Gastroesophageal sphincter (tissue), 4 donors: Measurements from ENCODE around the gene FOXE1. TPM values are rescaled to one million over a fixed set of nuclear protein-coding genes. Genes with fewer than 3 reads are reported as not detected.

Experiments used
- ATAC-seq: fragments of 150-250 bp; one replicate; pipeline ENCODE4 v1.9.1; 2016; ENCODE audit warnings: mild to moderate bottlenecking, moderate library complexity
- H3K27ac ChIP-seq, 4 donors: fragments of 200-600 bp; sonication (generic) in 3 of 4; 1 replicate in 3 of 4; 2 replicates in 1 of 4; pipeline ENCODE4 v1.5.1; 2016 to 2019
- H3K27me3 ChIP-seq: fragments of 200-600 bp; sonication (generic); one replicate; pipeline ENCODE4 v1.5.1; 2019
- H3K36me3 ChIP-seq, 2 donors: fragments of 200-600 bp; sonication (generic); one replicate each; pipeline ENCODE4 v1.5.1; 2019; ENCODE audit warnings: control low read depth in 1 of 2
- H3K4me1 ChIP-seq, 3 donors: fragments of 200-600 bp; sonication (generic); 1 replicate in 2 of 3; 2 replicates in 1 of 3; pipeline ENCODE4 v1.5.1; 2016 to 2019; ENCODE audit warnings: control low read depth in 2 of 3
- H3K4me3 ChIP-seq, 2 donors: fragments of 200-600 bp; sonication (generic); one replicate each; pipeline ENCODE4 v1.5.1; 2019; ENCODE audit warnings: mild to moderate bottlenecking in 1 of 2, moderate library complexity in 1 of 2
- H3K9me3 ChIP-seq, 3 donors: fragments of 200-600 bp; sonication (generic); one replicate each; pipeline ENCODE4 v1.5.1; 2017 to 2019; ENCODE audit warnings: control low read depth in 2 of 3
- CTCF ChIP-seq, 4 experiments: fragments of 200-600 bp in 2 of 4; fragments of 450-650 bp in 2 of 4; sonication (generic) in 1 of 4; IDR thresholded peaks; one replicate each; pipeline ENCODE4 v1.5.1; 2017 to 2019; ENCODE audit warnings: antibody characterized with exemption in 4 of 4, mild to moderate bottlenecking in 2 of 4, moderate library complexity in 2 of 4
- EP300 ChIP-seq: sonication (generic); formaldehyde crosslinking; IDR thresholded peaks from one replicate; pipeline ENCODE4 v1.6.1; 2017; ENCODE audit warnings: antibody characterized with exemption, mild to moderate bottlenecking
- POLR2A ChIP-seq, 2 donors: fragments of 450-650 bp; IDR thresholded peaks; one replicate each; pipeline ENCODE4 v1.6.1; 2017; ENCODE audit warnings: antibody characterized with exemption in 2 of 2, mild to moderate bottlenecking in 2 of 2, moderate library complexity in 1 of 2
- POLR2AphosphoS5 ChIP-seq: sonication (generic); formaldehyde crosslinking; IDR thresholded peaks from one replicate; pipeline ENCODE4 v1.6.1; 2017; ENCODE audit warnings: antibody characterized with exemption
- WGBS, 2 donors: methylation state at CpG; one replicate each; pipeline ENCODE4 v1.1.5; 2018; ENCODE audit warnings: low coverage in 1 of 2; 5-methylcytosine and 5-hydroxymethylcytosine counted together
- total RNA-seq, 4 donors: library from RNA; depleted of rRNA; stranded (reverse); fragments of >200 nt; gene quantifications; one replicate each; pipeline ENCODE4 v1.1.0, GENCODE V29; 2016

Gene FOXE1
- total RNA-seq, 4 donors from 2014 or later = 0.08 to 0.79 TPM; not detected in 2

GRCh38 chr9:97850746-97851445 lies 2.1 kb upstream of the FOXE1 start:
- H3K9me3 ChIP-seq = peaks cover 0 to 10% (median 0%) of the 10 kb centered on the region in 3 donors
- H3K27me3 ChIP-seq = peaks cover 100% of the 10 kb centered on the region
- WGBS, 2 donors = 16 to 18% methylated on average over 11 to 13 of the region's 13 CpGs
- no peaks in the 10 kb centered on the region for H3K36me3 ChIP-seq
- no peak for ATAC-seq
- TF ChIP-seq CTCF (IDR thresholded peaks at IDR 0.05) = no peak
- TF ChIP-seq EP300 = no peak
- no peak for TF ChIP-seq POLR2AphosphoS5
- no peak for TF ChIP-seq POLR2A (IDR thresholded peaks at IDR 0.05)
- no peak overlapping the region for H3K27ac ChIP-seq
- H3K4me1 ChIP-seq = peaks cover 0 to 61% (median 30%) of the 10 kb centered on the region in 3 donors
- no peak overlapping the region for H3K4me3 ChIP-seq

DNA sequence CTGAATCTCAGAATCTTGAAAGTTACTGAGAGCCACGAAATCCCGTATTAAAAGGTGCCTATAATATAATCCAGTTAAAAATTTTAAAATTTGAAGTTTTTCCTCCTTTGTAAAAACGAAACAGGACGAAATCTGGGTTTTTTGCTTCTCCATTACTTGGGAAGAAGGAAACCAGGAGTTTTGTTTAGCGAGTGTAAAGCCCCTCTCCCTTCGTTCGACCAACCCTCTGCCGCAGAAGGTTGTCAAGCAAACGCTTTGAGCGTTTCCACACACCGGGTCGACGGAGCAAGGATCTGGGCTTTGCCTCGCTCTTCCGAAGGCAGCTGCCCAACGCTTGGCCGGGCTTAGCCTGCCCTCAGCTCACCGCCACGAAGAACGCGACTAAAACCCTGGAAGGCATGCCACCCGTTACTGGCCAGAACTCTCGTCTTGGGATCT lies 1.6 kb upstream of the FOXE1 start:
- WGBS, 2 donors = 5 to 10% methylated on average over 11 to 20 of the region's 23 CpGs
- H3K36me3 ChIP-seq = no peaks in the 10 kb centered on the region
- H3K27ac ChIP-seq = no peak overlapping the region
- peaks cover 0 to 10% (median 0%) of the 10 kb centered on the region in 3 donors for H3K9me3 ChIP-seq
- no peak overlapping the region for H3K4me3 ChIP-seq
- peaks cover 100% of the 10 kb centered on the region for H3K27me3 ChIP-seq
- TF ChIP-seq POLR2AphosphoS5 (no peak), POLR2A (IDR thresholded peaks at IDR 0.05) (no peak), CTCF (IDR thresholded peaks at IDR 0.05) (no peak), EP300 (no peak)
- no peak for ATAC-seq
- peaks cover 0 to 61% (median 30%) of the 10 kb centered on the region in 3 donors for H3K4me1 ChIP-seq

- TF ChIP-seq CTCF (IDR thresholded peaks at IDR 0.05) (no peak), POLR2A (IDR thresholded peaks at IDR 0.05) (no peak), EP300 (no peak), POLR2AphosphoS5 (no peak)
- no peak overlapping the region for H3K4me3 ChIP-seq
- no peaks in the 10 kb centered on the region for H3K36me3 ChIP-seq
- WGBS, 2 donors = 0% methylated on average over 2 to 4 of the region's 24 CpGs
- H3K27ac ChIP-seq = no peak overlapping the region
- H3K9me3 ChIP-seq = peaks cover 0 to 10% (median 0%) of the 10 kb centered on the region in 3 donors
- H3K27me3 ChIP-seq = peaks cover 100% of the 10 kb centered on the region
- H3K4me1 ChIP-seq = peaks cover 0 to 61% (median 30%) of the 10 kb centered on the region in 3 donors
- ATAC-seq = no peak
These were observed 1.0 kb upstream of the FOXE1 start for GRCh38 chr9:97852001-97852398.

DNA sequence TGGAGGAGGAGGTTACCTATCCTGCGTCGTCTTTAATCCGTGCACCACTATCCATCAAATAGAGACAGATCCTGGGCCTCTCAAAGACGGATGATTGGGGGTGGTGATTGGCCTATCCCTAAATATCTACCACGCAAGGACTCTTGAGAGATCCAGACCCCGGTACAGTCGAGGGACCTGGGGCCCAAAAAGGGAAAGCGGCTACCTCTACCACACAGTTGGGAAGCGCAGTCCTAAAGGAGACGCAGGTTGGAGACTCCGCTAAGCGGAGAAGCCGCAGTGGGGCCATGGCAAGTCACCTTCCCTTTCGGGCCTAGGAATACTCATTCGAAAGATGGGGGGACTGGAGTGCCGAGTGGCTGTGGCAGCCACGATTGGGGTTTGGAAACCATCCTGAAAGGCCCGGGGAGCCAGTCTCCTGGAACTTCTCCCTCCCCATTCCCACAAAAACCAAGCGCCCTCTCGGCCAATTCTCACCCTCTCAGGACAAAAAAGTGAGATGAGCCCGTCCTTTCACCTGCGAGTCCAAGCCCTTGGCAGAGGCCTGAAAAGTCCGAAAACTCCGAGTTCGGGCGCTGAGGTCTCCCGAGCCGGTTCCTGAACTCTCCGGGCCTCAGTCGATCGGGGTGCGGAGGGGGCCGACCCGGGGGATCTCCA lies 499 bp upstream of the FOXE1 start:
- peak overlapping the region in 1 of 2 donors; percentile 48 for H3K4me3 ChIP-seq
- H3K4me1 ChIP-seq = peaks cover 0 to 61% (median 30%) of the 10 kb centered on the region in 3 donors
- H3K27me3 ChIP-seq = peaks cover 100% of the 10 kb centered on the region
- TF ChIP-seq CTCF (IDR thresholded peaks at IDR 0.05) = no peak
- TF ChIP-seq EP300 = no peak
- TF ChIP-seq POLR2AphosphoS5 = no peak
- TF ChIP-seq POLR2A (IDR thresholded peaks at IDR 0.05) = no peak
- H3K27ac ChIP-seq = no peak overlapping the region
- 0 to 3% methylated on average over 4 to 15 of the region's 34 CpGs for WGBS, 2 donors
- H3K9me3 ChIP-seq = peaks cover 0 to 10% (median 0%) of the 10 kb centered on the region in 3 donors
- ATAC-seq = no peak
- no peaks in the 10 kb centered on the region for H3K36me3 ChIP-seq
